GM21619 (cell line): ENCODE results near the gene CDH4.

ENCODE experiments used
- ATAC-seq: cut with Tn5 transposase; IDR thresholded peaks from one replicate; pipeline ENCODE4 v1.9.1; 2021; ENCODE audit not compliant: unreplicated experiment

Gene CDH4

DNA sequence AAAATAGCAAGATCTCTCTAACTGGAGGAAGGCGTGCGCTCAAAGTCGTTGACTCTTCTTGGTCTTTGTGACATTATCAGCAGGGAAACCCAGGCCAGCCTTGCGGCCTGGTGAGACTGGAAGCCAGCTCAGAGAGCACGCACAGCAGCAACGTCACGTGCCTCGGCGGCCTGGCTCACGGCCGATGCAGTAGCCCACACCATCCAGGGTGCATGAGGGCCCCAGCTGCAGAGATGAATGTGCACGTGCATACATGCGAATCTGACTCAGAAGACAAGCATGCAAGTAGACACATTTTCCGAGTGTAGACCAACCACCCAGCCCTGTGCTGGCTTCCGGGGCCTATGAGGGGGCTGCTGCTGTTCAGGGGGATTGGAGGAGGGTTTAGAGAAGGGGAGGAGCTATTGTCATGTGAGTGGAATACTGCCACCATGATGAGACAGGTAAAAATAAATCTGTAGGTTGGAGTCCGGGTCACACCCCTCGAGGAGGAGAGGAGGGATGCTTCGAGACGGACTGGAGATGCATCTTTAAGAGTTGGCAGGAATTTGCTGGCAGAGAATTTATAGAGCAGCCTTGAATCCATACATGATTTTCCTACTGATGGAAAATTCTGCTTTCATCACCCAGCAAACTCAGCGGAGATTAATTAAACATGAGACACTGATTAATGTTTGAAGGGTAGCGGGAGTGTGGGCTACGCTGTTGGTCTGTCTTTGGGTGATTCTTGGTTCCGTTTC is 388.2 kb downstream of the CDH4 start:
- no peak for ATAC-seq

DNA sequence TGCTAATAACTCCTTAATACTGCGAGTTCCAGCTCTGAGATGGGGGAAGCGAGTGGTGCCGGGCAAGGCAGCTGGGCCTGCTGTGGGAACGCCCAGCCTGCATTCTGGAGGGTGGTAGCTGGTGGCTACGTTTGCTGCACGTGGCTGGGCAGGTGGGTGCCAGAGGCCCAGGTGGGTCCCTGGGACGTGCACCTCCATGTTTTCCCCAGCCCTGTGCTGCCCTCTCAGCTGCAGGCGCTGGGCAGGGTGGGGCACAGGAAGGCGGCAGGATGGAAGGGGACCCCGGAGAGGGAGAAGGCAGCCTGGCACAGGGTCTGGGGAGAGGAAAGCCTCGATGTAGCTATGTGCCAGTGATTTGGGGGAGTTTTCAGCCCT is 388.8 kb downstream of the CDH4 start:
- ATAC-seq, result no peak

DNA sequence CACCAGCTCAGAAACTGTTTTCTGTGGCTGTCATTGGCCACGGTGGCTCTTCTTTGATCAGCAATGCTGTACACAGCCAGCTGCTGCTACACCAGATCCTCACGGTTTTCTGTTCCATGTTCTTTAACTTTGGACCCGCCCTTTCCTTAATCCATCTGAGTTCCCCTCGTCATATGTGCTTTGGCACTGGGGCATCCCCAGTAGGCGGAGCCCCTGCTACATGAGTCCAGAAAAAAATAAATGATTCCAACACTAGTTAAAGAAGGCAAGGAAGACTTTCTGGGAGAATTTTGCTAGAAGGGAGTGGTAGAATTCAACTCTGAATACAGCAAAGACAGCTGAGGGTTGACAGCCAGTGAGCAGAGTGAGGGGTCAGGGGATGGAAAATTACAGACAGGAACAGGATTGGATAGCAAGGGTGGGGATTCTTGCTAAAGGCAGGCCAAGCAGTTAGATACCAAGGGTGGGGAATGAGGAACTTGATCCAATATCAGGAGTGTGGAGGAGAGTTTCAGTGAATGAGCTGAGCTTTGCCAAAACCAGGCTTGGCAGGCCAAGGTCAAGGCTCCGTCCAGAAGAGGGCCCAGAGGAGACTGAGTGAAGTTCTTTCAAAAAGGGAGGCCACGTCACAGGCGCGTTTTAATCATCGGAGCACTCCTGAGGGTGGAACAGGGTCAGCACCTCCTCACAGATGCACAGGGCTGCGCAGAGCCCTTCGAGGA is 391.8 kb downstream of the CDH4 start:
- no peak for ATAC-seq

DNA sequence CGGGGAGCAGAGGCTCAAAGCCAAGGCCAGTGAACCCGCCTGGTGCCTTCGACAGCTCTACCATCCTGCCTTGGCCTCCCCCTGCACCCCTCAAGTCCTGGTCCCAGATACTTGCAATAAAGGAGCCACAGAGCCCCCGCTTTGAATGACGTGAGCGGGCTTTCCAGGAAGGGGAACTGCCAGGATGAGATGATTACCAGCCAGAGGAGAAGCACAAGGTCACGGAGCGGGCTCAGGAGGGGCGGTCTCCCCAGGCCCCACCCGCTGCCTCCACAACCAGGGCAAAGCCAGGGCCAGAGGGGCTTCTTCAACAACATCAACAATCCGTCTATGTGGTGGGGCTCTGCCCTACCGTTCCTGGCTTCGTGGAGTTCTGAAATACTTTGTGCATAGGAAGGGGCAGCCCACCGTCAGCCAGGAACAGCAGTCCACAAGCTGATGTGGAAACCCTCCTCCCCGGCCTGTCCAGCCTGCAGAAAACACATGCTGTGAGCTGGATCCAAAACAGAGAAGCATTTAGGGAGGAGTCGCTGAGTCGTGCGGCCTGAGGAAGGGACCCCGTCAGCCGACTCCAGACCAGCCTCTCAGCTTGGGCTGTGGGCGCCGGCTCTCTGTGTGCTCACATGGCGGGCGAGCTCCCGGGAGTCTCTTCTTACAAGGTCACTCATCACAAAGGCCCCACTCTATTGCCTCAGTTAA is 392.5 kb downstream of the CDH4 start:
- ATAC-seq, result no peak

GRCh38 chr20:61645732-61646131 is 393.7 kb downstream of the CDH4 start:
- no peak for ATAC-seq

DNA sequence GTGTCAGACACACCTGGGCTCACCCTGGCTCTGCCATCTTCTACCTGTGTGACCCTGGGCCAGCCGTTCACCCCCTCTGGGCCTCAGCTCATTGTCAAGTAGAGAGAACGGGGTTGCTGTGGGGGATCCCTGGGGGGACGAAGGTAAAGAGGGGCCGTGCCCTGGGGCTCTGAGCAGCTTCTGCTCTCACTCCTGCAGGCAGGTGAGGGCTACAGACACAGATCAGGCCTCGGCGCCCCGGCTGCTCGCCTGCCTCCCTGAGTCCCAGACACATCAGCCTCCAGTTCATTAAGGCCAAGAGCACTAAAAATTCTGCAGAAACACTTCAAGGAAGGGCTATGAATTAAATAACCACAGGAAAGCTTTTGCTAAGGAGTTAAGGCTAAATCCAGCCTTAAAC is 394.4 kb downstream of the CDH4 start:
- no peak for ATAC-seq

DNA sequence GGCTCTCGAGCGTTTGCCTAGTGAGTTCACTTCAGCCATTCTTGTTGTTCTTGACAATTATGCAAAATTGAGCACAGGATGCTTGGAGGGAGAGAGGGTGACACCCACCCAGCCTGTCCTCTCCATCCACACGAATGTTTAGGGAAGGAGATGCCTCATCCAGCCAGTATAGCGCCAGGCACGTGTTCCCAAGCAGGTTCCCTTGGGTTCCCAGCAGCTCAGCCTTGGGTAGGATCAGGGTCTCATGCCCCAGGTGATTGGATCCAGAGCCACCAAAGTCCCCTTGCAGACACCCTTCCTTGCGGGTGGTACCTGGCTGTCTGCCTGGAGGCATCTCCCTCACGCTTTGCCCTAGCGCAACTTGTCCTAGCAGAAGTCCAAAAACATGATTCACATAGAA is 394.9 kb downstream of the CDH4 start:
- ATAC-seq, result no peak

DNA sequence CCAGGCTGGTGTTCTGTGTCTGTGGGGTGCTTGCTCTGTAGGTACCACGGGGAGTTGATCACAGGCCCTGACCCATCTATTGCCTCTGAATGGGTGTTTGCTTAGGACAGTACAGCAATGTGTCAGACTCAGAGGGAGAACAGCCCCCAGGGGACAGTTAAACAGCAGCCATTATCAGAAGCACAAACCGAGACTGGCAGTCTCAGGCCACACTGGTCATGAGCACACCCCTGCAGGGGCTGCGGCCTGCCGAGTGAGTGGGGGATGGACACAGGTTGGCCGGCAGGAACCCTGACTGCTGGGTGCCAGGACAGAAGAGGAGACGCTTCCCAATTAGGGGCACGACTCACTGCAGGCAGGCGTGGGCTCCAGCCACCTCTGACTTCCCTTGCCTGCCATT is 395.6 kb downstream of the CDH4 start:
- no peak for ATAC-seq

GRCh38 chr20:61649105-61649859 is 397.2 kb downstream of the CDH4 start:
- ATAC-seq, result no peak

GRCh38 chr20:61649860-61650162 is 397.8 kb downstream of the CDH4 start:
- ATAC-seq, result no peak

- ATAC-seq, result no peak
Measured at GRCh38 chr20:61650912-61651733, 399.1 kb downstream of the CDH4 start.

DNA sequence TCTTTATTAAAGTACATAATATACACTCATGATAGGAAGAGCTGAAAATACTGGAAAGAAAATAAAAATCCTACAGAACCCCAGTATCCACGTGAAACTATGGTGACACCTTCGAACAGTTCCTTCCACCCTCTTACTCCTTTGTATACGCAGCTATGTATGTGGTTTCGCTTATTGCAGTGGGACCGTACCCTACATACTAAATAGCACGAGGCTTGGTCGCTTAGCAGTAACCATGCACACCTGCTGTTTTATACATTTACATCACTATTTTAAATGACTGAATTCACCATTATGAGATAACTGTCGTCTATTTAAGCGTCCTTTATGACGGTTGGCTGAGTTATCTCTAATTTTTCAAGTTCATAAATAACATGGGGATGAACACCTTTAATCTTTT is 400.1 kb downstream of the CDH4 start:
- no peak for ATAC-seq

DNA sequence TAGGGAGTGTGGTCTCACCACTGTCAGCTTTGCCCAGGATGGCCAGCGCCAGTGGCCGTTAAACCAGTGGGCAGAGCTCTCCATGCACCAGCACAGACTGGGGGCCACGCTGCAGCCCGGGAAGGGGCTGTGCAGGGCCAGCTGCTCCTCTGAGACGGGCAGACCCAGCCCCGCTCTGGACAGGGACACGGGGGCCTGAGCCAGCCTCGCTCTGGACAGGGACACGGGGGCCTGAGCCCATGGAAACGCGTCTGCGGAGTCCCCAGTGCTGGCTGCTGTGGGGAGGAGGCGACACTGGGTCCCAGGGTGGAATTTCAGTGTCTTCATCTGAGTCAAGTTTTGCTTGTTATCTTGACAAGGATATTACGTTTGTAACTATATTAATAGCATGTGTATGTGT is 402.7 kb downstream of the CDH4 start:
- no peak for ATAC-seq

GRCh38 chr20:61655591-61655990 is 403.5 kb downstream of the CDH4 start:
- no peak for ATAC-seq

GRCh38 chr20:61656198-61656597 is 404.1 kb downstream of the CDH4 start:
- ATAC-seq, result no peak

GRCh38 chr20:61657721-61658377 is 405.8 kb downstream of the CDH4 start:
- no peak for ATAC-seq

DNA sequence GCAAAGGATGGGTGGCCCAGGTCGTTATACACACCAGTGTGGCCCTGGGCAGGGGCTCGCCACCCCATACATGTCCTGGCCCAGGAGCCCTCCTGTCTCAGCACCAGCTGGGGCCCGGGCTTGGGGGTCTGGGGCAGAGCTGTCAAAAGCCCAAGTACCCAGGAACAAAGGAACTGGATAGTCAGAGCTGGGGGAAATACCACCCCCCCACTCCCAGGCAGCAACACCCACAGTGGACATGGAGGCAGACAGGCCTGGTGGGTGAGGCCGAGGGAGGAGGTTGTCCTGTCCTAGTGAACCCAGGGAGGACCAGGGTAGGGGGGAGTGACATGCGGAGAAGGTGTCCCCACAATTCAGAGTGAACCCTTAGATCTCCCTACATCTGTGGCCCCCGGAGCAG is 406.5 kb downstream of the CDH4 start:
- ATAC-seq, result no peak

GRCh38 chr20:61659246-61659993 is 407.4 kb downstream of the CDH4 start:
- no peak for ATAC-seq

- no peak for ATAC-seq
Measured at GRCh38 chr20:61659994-61660346, 407.9 kb downstream of the CDH4 start.

DNA sequence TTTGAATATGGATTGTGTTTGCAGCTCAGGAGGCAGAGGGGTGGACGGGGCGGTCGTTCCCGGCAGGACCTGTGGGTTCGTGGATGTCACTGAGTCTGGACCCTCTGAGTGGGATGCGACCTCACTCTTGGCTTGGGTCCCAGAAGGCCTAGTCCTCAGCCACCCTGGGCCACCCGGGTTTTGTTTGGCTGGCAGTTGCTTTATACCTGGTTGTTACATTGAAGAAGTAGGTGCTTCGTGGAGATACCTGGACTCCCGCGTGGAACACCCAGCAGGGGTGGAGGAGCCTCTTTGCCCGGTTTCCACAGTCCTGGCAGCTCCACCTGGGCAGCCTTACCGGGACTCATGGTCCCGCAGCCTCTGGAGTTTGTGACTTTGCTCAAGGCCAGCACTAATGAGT is 408.5 kb downstream of the CDH4 start:
- ATAC-seq, result no peak
